Naive thymus-derived CD4-positive, alpha-beta T cell (primary cell): Measurements from ENCODE around the gene GHRHR. TPM values are rescaled to one million over a fixed set of nuclear protein-coding genes. Genes with fewer than 3 reads are reported as not detected.

Experiments used
- ATAC-seq: fragments of 150-1000 bp; cut with Tn5 transposase; 2 replicates; pipeline ENCODE4 v1.10.0; 2021; ENCODE audit warnings: mild to moderate bottlenecking, moderate library complexity
- CTCF ChIA-PET: fragments of 350-600 bp; sonication (Branson Sonifier 250); formaldehyde crosslinking; loops from one replicate; lab custom pipeline; 2021; ENCODE audit warnings: antibody characterized with exemption; lab: Charles Lee
- POLR2A ChIA-PET: fragments of 350-600 bp; sonication (Branson Sonifier 250); formaldehyde crosslinking; loops from one replicate; lab custom pipeline; 2021; ENCODE audit warnings: antibody characterized with exemption, inconsistent platforms; lab: Charles Lee
- DNase-seq, 9 donors: peaks; one replicate each; pipeline versions ENCODE4 v3.0.0 to v3.0.0-alpha.2; 2020 to 2022; ENCODE audit warnings: mixed read lengths in 1 of 9
- H3K27ac ChIP-seq: one replicate; pipeline ENCODE4 v1.7.0; 2013; ENCODE audit warnings: mild to moderate bottlenecking, low read depth, low read length, moderate library complexity
- H3K27me3 ChIP-seq, 2 donors: one replicate each; pipeline ENCODE4 v1.7.0; 2013; ENCODE audit warnings: low read length in 2 of 2, mild to moderate bottlenecking in 2 of 2, moderate library complexity in 2 of 2; ENCODE audit not compliant: control insufficient read depth in 2 of 2, insufficient read depth in 2 of 2
- H3K36me3 ChIP-seq, 3 experiments: 1 replicate in 2 of 3; 2 replicates in 1 of 3; pipeline ENCODE4 v1.7.0; 2013; ENCODE audit warnings: low read length in 3 of 3, mild to moderate bottlenecking in 3 of 3, moderate library complexity in 1 of 3; ENCODE audit not compliant: insufficient read depth in 3 of 3, control insufficient read depth in 2 of 3
- H3K4me1 ChIP-seq, 2 donors: one replicate each; pipeline ENCODE4 v1.7.0; 2013; ENCODE audit warnings: low read length in 2 of 2, mild to moderate bottlenecking in 2 of 2, moderate library complexity in 1 of 2; ENCODE audit not compliant: control insufficient read depth in 2 of 2, insufficient read depth in 2 of 2
- H3K4me3 ChIP-seq: 2 replicates; pipeline ENCODE4 v1.7.0; 2013; ENCODE audit warnings: mild to moderate bottlenecking, low read length
- H3K9me3 ChIP-seq, 3 experiments: 1 replicate in 2 of 3; 2 replicates in 1 of 3; pipeline ENCODE4 v1.7.0; 2013; ENCODE audit warnings: low read length in 3 of 3; ENCODE audit not compliant: control insufficient read depth in 2 of 3
- H3K27ac Mint-ChIP-seq, 9 donors: one replicate each; pipeline ENCODE4 v1.8.0; 2020 to 2022; ENCODE audit warnings: mixed read lengths in 9 of 9, mild to moderate bottlenecking in 8 of 9, moderate library complexity in 5 of 9, inconsistent platforms in 2 of 9
- H3K27me3 Mint-ChIP-seq, 5 donors: one replicate each; pipeline ENCODE4 v1.8.0; 2021 to 2022; ENCODE audit warnings: mixed read lengths in 5 of 5, mild to moderate bottlenecking in 1 of 5
- H3K36me3 Mint-ChIP-seq, 5 donors: one replicate each; pipeline ENCODE4 v1.8.0; 2020 to 2022; ENCODE audit warnings: mixed read lengths in 5 of 5, mild to moderate bottlenecking in 3 of 5, inconsistent platforms in 1 of 5
- H3K4me1 Mint-ChIP-seq, 7 donors: one replicate each; pipeline ENCODE4 v1.8.0; 2020 to 2022; ENCODE audit warnings: mixed read lengths in 7 of 7, mild to moderate bottlenecking in 3 of 7, inconsistent platforms in 1 of 7
- H3K4me3 Mint-ChIP-seq, 10 donors: one replicate each; pipeline ENCODE4 v1.8.0; 2020 to 2022; ENCODE audit warnings: mild to moderate bottlenecking in 10 of 10, mixed read lengths in 10 of 10, moderate library complexity in 6 of 10, inconsistent platforms in 2 of 10
- H3K9me3 Mint-ChIP-seq, 11 donors: one replicate each; pipeline ENCODE4 v1.8.0; 2020 to 2022; ENCODE audit warnings: mixed read lengths in 11 of 11, mild to moderate bottlenecking in 4 of 11, inconsistent platforms in 1 of 11, moderate library complexity in 1 of 11
- intact Hi-C, 2 donors: fragments of 100-400 bp; cut with micrococcal nuclease; formaldehyde crosslinking; loops; one replicate each; pipeline ENCODE4 v1.15.1; 2023
- polyA plus RNA-seq, 2 donors: library from polyadenylated mRNA; unstranded; fragments of 300-500 nt; fragmentation: Illumina TruSeq; gene quantifications; one replicate each; pipeline ENCODE4 v1.2.3, GENCODE V29; 2021
- total RNA-seq, 6 experiments: library from RNA in 5 of 6; stranded (reverse) in 5 of 6; gene quantifications; 1 replicate in 5 of 6; 2 replicates in 1 of 6; pipeline ENCODE4 v1.2.3 and lab custom pipeline; 2021 to 2026

Gene GHRHR
- total and polyA plus RNA-seq, 7 experiments from 2014 or later: not detected

DNA sequence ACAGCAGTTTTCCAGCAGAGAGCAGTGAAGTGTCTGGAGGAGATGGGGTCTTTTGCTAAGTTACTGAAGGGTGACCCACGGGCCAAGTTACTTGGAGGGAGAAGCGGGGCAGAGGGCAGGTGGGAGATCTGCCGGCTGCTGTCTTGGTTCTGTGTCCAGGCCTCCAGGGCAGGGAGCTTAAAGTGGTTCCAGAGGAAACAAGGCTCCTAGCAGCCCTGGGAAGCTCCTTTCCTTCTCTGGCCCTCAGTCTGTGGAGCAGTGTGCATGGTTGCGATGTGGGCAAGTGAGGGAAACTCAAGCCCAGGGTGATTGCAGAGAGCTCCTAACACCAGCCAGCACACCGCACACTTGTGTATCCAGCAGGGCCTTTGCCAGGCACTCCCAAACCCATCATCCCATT, 6.3 kb downstream of the GHRHR start:
- Mint-ChIP-seq H3K27me3 (peaks cover 16 to 34% (median 24%) of the 10 kb centered on the region in 5 donors), H3K4me3 (no peak overlapping the region), H3K9me3 (peaks cover 0 to 2% (median 0%) of the 10 kb centered on the region in 11 donors), H3K4me1 (peaks cover 0 to 15% (median 0%) of the 10 kb centered on the region in 7 donors), H3K36me3 (no peaks in the 10 kb centered on the region), H3K27ac (no peak overlapping the region)
- POLR2A ChIA-PET: no interaction called here
- Histone ChIP-seq H3K4me1 (no peaks in the 10 kb centered on the region), H3K36me3 (no peaks in the 10 kb centered on the region), H3K27me3 (peaks cover 0 to 4% of the 10 kb centered on the region in 2 donors), H3K27ac (no peak overlapping the region), H3K4me3 (no peak overlapping the region), H3K9me3 (no peaks in the 10 kb centered on the region)
- ATAC-seq (no peak), DNase-seq (no peak)
- intact Hi-C loops: no loop called here
- CTCF ChIA-PET: no interaction called here

DNA sequence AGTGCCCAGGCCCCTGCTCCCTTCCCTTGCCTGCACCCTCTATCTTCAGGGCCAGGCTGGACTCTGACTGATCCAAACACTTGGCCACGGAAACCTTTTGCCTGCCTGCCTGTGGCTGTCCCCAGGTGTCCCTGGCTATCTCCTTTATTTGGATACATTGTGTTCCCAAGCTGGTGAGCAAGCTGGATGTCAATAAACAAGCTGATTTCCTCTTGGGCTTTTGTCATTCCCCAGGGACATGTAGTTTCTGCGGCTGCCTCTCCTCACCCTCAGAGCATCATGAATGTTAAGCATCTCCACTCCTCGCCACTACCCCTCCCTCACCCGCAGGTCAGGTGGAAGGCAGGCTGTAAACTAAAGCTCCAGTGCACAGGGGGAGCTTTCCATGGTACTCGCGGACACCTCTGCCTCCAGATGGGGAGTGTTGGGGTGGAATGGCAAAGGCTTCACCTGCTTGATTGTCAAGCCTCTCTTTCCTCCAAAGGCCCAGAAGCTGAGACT, 6.9 kb downstream of the GHRHR start:
- H3K27ac Mint-ChIP-seq: no peak overlapping the region
- ChIA-PET CTCF (no interaction called here), POLR2A (no interaction called here)
- intact Hi-C loops: no loop called here
- no peaks in the 10 kb centered on the region for H3K36me3 Mint-ChIP-seq
- H3K4me3 ChIP-seq: no peak overlapping the region
- peaks cover 0 to 4% of the 10 kb centered on the region in 2 donors for H3K27me3 ChIP-seq
- no peaks in the 10 kb centered on the region for H3K36me3 ChIP-seq
- no peak for ATAC-seq
- no peaks in the 10 kb centered on the region for H3K4me1 ChIP-seq
- H3K9me3 ChIP-seq: no peaks in the 10 kb centered on the region
- H3K9me3 Mint-ChIP-seq: peaks cover 0 to 2% (median 0%) of the 10 kb centered on the region in 11 donors
- peaks cover 0 to 15% (median 0%) of the 10 kb centered on the region in 7 donors for H3K4me1 Mint-ChIP-seq
- no peak for DNase-seq
- H3K27ac ChIP-seq: no peak overlapping the region
- peaks cover 16 to 35% (median 24%) of the 10 kb centered on the region in 5 donors for H3K27me3 Mint-ChIP-seq
- no peak overlapping the region for H3K4me3 Mint-ChIP-seq

- peaks cover 0 to 15% (median 0%) of the 10 kb centered on the region in 7 donors for H3K4me1 Mint-ChIP-seq
- peaks cover 0 to 2% (median 0%) of the 10 kb centered on the region in 11 donors for H3K9me3 Mint-ChIP-seq
- H3K27ac Mint-ChIP-seq: no peak overlapping the region
- Histone ChIP-seq H3K9me3 (no peaks in the 10 kb centered on the region), H3K27me3 (peaks cover 0 to 4% of the 10 kb centered on the region in 2 donors), H3K4me3 (no peak overlapping the region), H3K27ac (no peak overlapping the region), H3K36me3 (no peaks in the 10 kb centered on the region), H3K4me1 (no peaks in the 10 kb centered on the region)
- DNase-seq (no peak), ATAC-seq (no peak)
- H3K36me3 Mint-ChIP-seq: no peaks in the 10 kb centered on the region
- ChIA-PET POLR2A (no interaction called here), CTCF (no interaction called here)
- intact Hi-C loops: no loop called here
- peaks cover 16 to 37% (median 28%) of the 10 kb centered on the region in 5 donors for H3K27me3 Mint-ChIP-seq
- no peak overlapping the region for H3K4me3 Mint-ChIP-seq
Observed at GRCh38 chr7:30971440-30971839, 7.7 kb downstream of the GHRHR start.

- no peak overlapping the region for H3K4me3 Mint-ChIP-seq
- H3K27ac Mint-ChIP-seq: no peak overlapping the region
- Histone ChIP-seq H3K9me3 (no peaks in the 10 kb centered on the region), H3K27me3 (peaks cover 0 to 4% of the 10 kb centered on the region in 2 donors), H3K4me1 (no peaks in the 10 kb centered on the region), H3K36me3 (no peaks in the 10 kb centered on the region), H3K27ac (no peak overlapping the region), H3K4me3 (no peak overlapping the region)
- peaks cover 16 to 37% (median 33%) of the 10 kb centered on the region in 5 donors for H3K27me3 Mint-ChIP-seq
- no peak for DNase-seq
- peaks cover 0 to 15% (median 0%) of the 10 kb centered on the region in 7 donors for H3K4me1 Mint-ChIP-seq
- no peaks in the 10 kb centered on the region for H3K36me3 Mint-ChIP-seq
- ATAC-seq: no peak
- peaks cover 0 to 2% (median 0%) of the 10 kb centered on the region in 11 donors for H3K9me3 Mint-ChIP-seq
- CTCF ChIA-PET: no interaction called here
- intact Hi-C loops: no loop called here
- POLR2A ChIA-PET: no interaction called here
Observed at GRCh38 chr7:30971840-30972563, 8.2 kb downstream of the GHRHR start.

GRCh38 chr7:30973292-30973691, 9.5 kb downstream of the GHRHR start:
- ATAC-seq (no peak), DNase-seq (no peak)
- Mint-ChIP-seq H3K27ac (peak overlapping the region in 1 of 9 donors; percentile 12), H3K4me3 (no peak overlapping the region), H3K36me3 (no peaks in the 10 kb centered on the region), H3K4me1 (peaks cover 0 to 15% (median 0%) of the 10 kb centered on the region in 7 donors), H3K9me3 (no peaks in the 10 kb centered on the region), H3K27me3 (peaks cover 17 to 38% (median 23%) of the 10 kb centered on the region in 5 donors)
- H3K4me1 ChIP-seq: no peaks in the 10 kb centered on the region
- peaks cover 0 to 4% of the 10 kb centered on the region in 2 donors for H3K27me3 ChIP-seq
- no peak overlapping the region for H3K27ac ChIP-seq
- H3K4me3 ChIP-seq: no peak overlapping the region
- no peaks in the 10 kb centered on the region for H3K36me3 ChIP-seq
- intact Hi-C loops: no loop called here
- no peaks in the 10 kb centered on the region for H3K9me3 ChIP-seq
- POLR2A ChIA-PET: no interaction called here
- CTCF ChIA-PET: interaction anchor here (0.9 kb wide), 2 partner anchors 15 to 172 kb away, joined by 3 read pairs; no protein-coding TSS in a partner anchor

GRCh38 chr7:30973791-30974604, 10.2 kb downstream of the GHRHR start:
- POLR2A ChIA-PET: no interaction called here
- CTCF ChIA-PET: interaction anchor here (0.9 to 1.6 kb wide), 3 partner anchors 10 to 16 kb away, joined by 3 to 4 read pairs (median 4); no protein-coding TSS in a partner anchor
- ATAC-seq (no peak), DNase-seq (no peak)
- H3K36me3 Mint-ChIP-seq: no peaks in the 10 kb centered on the region
- peaks cover 0 to 4% of the 10 kb centered on the region in 2 donors for H3K27me3 ChIP-seq
- H3K27ac ChIP-seq: no peak overlapping the region
- H3K36me3 ChIP-seq: no peaks in the 10 kb centered on the region
- intact Hi-C loops: loop anchor here in 1 of 2 donors (1.0 to 2.0 kb wide), 2 partner anchors 36 to 149 kb away; no protein-coding TSS in a partner anchor
- peak overlapping the region in 1 of 9 donors; percentile 84 for H3K27ac Mint-ChIP-seq
- H3K4me1 Mint-ChIP-seq: peaks cover 0 to 17% (median 0%) of the 10 kb centered on the region in 7 donors
- H3K27me3 Mint-ChIP-seq: peaks cover 21 to 40% (median 23%) of the 10 kb centered on the region in 5 donors
- no peaks in the 10 kb centered on the region for H3K9me3 ChIP-seq
- no peaks in the 10 kb centered on the region for H3K4me1 ChIP-seq
- no peak overlapping the region for H3K4me3 Mint-ChIP-seq
- no peaks in the 10 kb centered on the region for H3K9me3 Mint-ChIP-seq
- no peak overlapping the region for H3K4me3 ChIP-seq
